DND-41 (cell line): ENCODE results near the gene C2orf72.

ENCODE experiments used
- EZH2 ChIP-seq: IDR thresholded peaks from 3 replicates; pipeline ENCODE4 v1.6.1; 2012; ENCODE audit warnings: borderline replicate concordance, low read depth, mild to moderate bottlenecking, moderate library complexity, low read length, inconsistent platforms; ENCODE audit not compliant: severe bottlenecking
- TF ChIP-seq, protein P1 (sequence below): IDR thresholded peaks from 2 replicates; pipeline ENCODE4 v1.5.1; 2012; ENCODE audit warnings: borderline replicate concordance, low read length, moderate library complexity, mild to moderate bottlenecking; ENCODE audit not compliant: poor library complexity, severe bottlenecking; ENCODE audit errors: extremely low read depth

DNA sequence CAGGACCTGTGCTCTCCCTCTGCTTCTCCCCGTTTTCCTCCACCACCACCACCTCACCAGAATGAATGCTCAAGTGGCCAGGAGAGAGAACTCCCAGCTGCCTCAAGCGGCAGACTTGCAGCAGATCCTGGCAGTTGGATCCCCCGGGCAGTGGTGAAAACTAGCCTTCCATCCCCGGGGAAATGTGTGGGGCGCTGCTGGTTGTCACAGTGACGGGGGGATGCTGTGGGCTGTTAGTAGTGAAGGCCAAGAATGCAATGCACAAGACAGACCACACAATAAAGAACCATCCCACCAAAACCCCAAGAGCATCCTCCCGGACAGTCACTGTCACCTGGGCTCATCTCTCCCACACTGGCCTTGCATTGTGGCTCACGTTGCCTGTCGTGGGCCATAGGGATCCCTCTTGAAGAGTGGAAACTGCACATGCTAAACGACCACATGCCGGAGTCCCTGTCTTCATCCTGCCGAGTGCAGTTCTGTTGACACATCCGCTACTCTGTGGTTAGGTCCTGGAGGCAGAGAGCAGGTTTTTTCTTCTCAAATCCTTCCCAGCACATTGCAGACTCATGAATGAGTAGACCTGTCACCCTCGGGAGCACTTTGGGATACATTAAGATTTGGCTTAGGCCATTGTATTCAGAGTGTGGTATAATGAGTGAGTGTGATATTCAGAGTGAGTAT is 27.9 kb upstream of the C2orf72 start:
- TF ChIP-seq, protein P1, sequence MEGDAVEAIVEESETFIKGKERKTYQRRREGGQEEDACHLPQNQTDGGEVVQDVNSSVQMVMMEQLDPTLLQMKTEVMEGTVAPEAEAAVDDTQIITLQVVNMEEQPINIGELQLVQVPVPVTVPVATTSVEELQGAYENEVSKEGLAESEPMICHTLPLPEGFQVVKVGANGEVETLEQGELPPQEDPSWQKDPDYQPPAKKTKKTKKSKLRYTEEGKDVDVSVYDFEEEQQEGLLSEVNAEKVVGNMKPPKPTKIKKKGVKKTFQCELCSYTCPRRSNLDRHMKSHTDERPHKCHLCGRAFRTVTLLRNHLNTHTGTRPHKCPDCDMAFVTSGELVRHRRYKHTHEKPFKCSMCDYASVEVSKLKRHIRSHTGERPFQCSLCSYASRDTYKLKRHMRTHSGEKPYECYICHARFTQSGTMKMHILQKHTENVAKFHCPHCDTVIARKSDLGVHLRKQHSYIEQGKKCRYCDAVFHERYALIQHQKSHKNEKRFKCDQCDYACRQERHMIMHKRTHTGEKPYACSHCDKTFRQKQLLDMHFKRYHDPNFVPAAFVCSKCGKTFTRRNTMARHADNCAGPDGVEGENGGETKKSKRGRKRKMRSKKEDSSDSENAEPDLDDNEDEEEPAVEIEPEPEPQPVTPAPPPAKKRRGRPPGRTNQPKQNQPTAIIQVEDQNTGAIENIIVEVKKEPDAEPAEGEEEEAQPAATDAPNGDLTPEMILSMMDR = no peak
- no peak for TF ChIP-seq EZH2
